SJSA1 (cell line): ENCODE data around the gene ALKBH7. TPM values are rescaled to one million over a fixed set of nuclear protein-coding genes. Genes with fewer than 3 reads are reported as not detected.
"Not testable (repeated sequence)": the region's sequence is repeated elsewhere in the genome, so short reads cannot be mapped to it uniquely, and the experiment has no call there.

Source experiments
- DNase-seq, 2 experiments: peaks; one replicate each; pipeline ENCODE4 v3.0.0-alpha.2; 2015 to 2020; ENCODE audit warnings: low spot score in 2 of 2, low read depth in 1 of 2
- H3K27ac ChIP-seq: fragments of 250-450 bp; sonication (Bioruptor Pico); 2 replicates; pipeline ENCODE4 v1.5.1; 2020; ENCODE audit warnings: mild to moderate bottlenecking, moderate library complexity
- H3K27me3 ChIP-seq: fragments of 250-450 bp; sonication (Bioruptor Pico); replicated peaks from 2 replicates; pipeline ENCODE4 v1.5.1; 2020; ENCODE audit warnings: mild to moderate bottlenecking, moderate library complexity
- H3K36me3 ChIP-seq: fragments of 250-450 bp; sonication (Bioruptor Pico); 2 replicates; pipeline ENCODE4 v1.5.1; 2020; ENCODE audit warnings: mild to moderate bottlenecking
- H3K4me1 ChIP-seq: fragments of 250-450 bp; sonication (Bioruptor Pico); replicated peaks from 2 replicates; pipeline ENCODE4 v1.6.1; 2021; ENCODE audit warnings: mild to moderate bottlenecking
- H3K4me3 ChIP-seq: fragments of 250-450 bp; sonication (Bioruptor Pico); 2 replicates; pipeline ENCODE4 v1.5.1; 2020; ENCODE audit warnings: mild to moderate bottlenecking
- H3K9me3 ChIP-seq: fragments of 250-450 bp; sonication (Bioruptor Pico); replicated peaks from 2 replicates; pipeline ENCODE4 v1.5.1; 2020; ENCODE audit warnings: mild to moderate bottlenecking
- total RNA-seq: library from RNA; depleted of rRNA; stranded (reverse); fragments of >200 nt; shearing (Covaris generic); gene quantifications from 2 replicates; pipeline ENCODE4 v1.2.3, GENCODE V29; 2014

ALKBH7 gene
- total RNA-seq, 1 experiment from 2014 or later = 24.0 TPM

GRCh38 chr19:6355321-6356040, 17.1 kb upstream of the ALKBH7 start:
- H3K4me3 ChIP-seq, H3K27ac ChIP-seq, H3K9me3 ChIP-seq, H3K27me3 ChIP-seq, H3K36me3 ChIP-seq, H3K4me1 ChIP-seq, DNase-seq: not testable (repeated sequence)

- no peaks in the 10 kb centered on the region for H3K27me3 ChIP-seq
- peaks cover 4% of the 10 kb centered on the region; the same call in 1 of the 2 replicates for H3K4me1 ChIP-seq
- peaks cover 4% of the 10 kb centered on the region for H3K36me3 ChIP-seq
- DNase-seq = no peak
- no peaks in the 10 kb centered on the region; the same call in 1 of the 2 replicates for H3K9me3 ChIP-seq
- H3K27ac ChIP-seq = no peak overlapping the region
- no peak overlapping the region for H3K4me3 ChIP-seq
These were observed 15.4 kb upstream of the ALKBH7 start for GRCh38 chr19:6357174-6357573.

- H3K9me3 ChIP-seq = no peaks in the 10 kb centered on the region; the same call in 1 of the 2 replicates
- H3K36me3 ChIP-seq = peaks cover 9% of the 10 kb centered on the region
- H3K4me1 ChIP-seq = peaks cover 11% of the 10 kb centered on the region
- no peak overlapping the region for H3K27ac ChIP-seq
- no peak overlapping the region for H3K4me3 ChIP-seq
- DNase-seq = no peak
- H3K27me3 ChIP-seq = no peaks in the 10 kb centered on the region
These were observed 14.6 kb upstream of the ALKBH7 start for GRCh38 chr19:6358003-6358402.

- H3K4me3 ChIP-seq = no peak overlapping the region
- H3K27ac ChIP-seq = no peak overlapping the region
- H3K9me3 ChIP-seq = no peaks in the 10 kb centered on the region; the same call in 1 of the 2 replicates
- DNase-seq = no peak
- H3K36me3 ChIP-seq = peaks cover 21% of the 10 kb centered on the region
- H3K4me1 ChIP-seq = peaks cover 11% of the 10 kb centered on the region
- H3K27me3 ChIP-seq = no peaks in the 10 kb centered on the region
These were observed 12.8 kb upstream of the ALKBH7 start for GRCh38 chr19:6359568-6360341.

- Histone ChIP-seq H3K36me3 (peaks cover 28% of the 10 kb centered on the region), H3K4me1 (peaks cover 11% of the 10 kb centered on the region)
- H3K27ac ChIP-seq, DNase-seq, H3K4me3 ChIP-seq, H3K27me3 ChIP-seq, H3K9me3 ChIP-seq: not testable (repeated sequence)
These were observed 12.1 kb upstream of the ALKBH7 start for GRCh38 chr19:6360445-6360844.

- H3K27ac ChIP-seq, H3K9me3 ChIP-seq, DNase-seq, H3K27me3 ChIP-seq: not testable (repeated sequence)
- Histone ChIP-seq H3K4me3 (peak overlapping the region; percentile 89), H3K4me1 (peaks cover 11% of the 10 kb centered on the region), H3K36me3 (peaks cover 29% of the 10 kb centered on the region)
These were observed 11.8 kb upstream of the ALKBH7 start for GRCh38 chr19:6360857-6361216.

- Histone ChIP-seq H3K27ac (peak overlapping the region; percentile 75), H3K36me3 (peaks cover 41% of the 10 kb centered on the region), H3K9me3 (no peaks in the 10 kb centered on the region; the same call in 1 of the 2 replicates), H3K27me3 (no peaks in the 10 kb centered on the region), H3K4me1 (peaks cover 11% of the 10 kb centered on the region), H3K4me3 (peak overlapping the region; percentile 89)
- DNase-seq = no peak
These were observed 10.6 kb upstream of the ALKBH7 start for GRCh38 chr19:6362027-6362350.

GRCh38 chr19:6362351-6362801, 10.2 kb upstream of the ALKBH7 start:
- Histone ChIP-seq H3K9me3 (no peaks in the 10 kb centered on the region; the same call in 1 of the 2 replicates), H3K36me3 (peaks cover 44% of the 10 kb centered on the region), H3K27me3 (no peaks in the 10 kb centered on the region), H3K4me1 (peaks cover 11% of the 10 kb centered on the region), H3K27ac (no peak overlapping the region; the same call in 1 of the 2 replicates), H3K4me3 (peak overlapping the region; percentile 89)
- no peak for DNase-seq

GRCh38 chr19:6364353-6364752, 8.2 kb upstream of the ALKBH7 start:
- no peak overlapping the region for H3K4me3 ChIP-seq
- peaks cover 59% of the 10 kb centered on the region for H3K36me3 ChIP-seq
- H3K9me3 ChIP-seq = no peaks in the 10 kb centered on the region; the same call in 1 of the 2 replicates
- no peaks in the 10 kb centered on the region for H3K27me3 ChIP-seq
- H3K27ac ChIP-seq = no peak overlapping the region
- no peak for DNase-seq
- peaks cover 11% of the 10 kb centered on the region for H3K4me1 ChIP-seq

GRCh38 chr19:6373096-6373812, 660 bp downstream of the ALKBH7 start:
- peak; percentile 43 to 98 for DNase-seq
- no peaks in the 10 kb centered on the region for H3K9me3 ChIP-seq
- H3K36me3 ChIP-seq = peaks cover 12% of the 10 kb centered on the region

GRCh38 chr19:6373813-6374108, 1.2 kb downstream of the ALKBH7 start:
- Histone ChIP-seq H3K9me3 (no peaks in the 10 kb centered on the region), H3K27me3 (no peaks in the 10 kb centered on the region), H3K27ac (no peak overlapping the region), H3K4me3 (peak overlapping the region; percentile 79), H3K36me3 (peaks cover 9% of the 10 kb centered on the region), H3K4me1 (peaks cover 10% of the 10 kb centered on the region)
- DNase-seq = no peak

More at GRCh38 chr19:6373096-6373812, 660 bp downstream of the ALKBH7 start:
- Histone ChIP-seq H3K4me1 (peaks cover 10% of the 10 kb centered on the region), H3K4me3 (peak overlapping the region; percentile 79), H3K27ac (peak overlapping the region; percentile 57), H3K27me3 (no peaks in the 10 kb centered on the region)

- Histone ChIP-seq H3K27me3 (no peaks in the 10 kb centered on the region), H3K27ac (no peak overlapping the region), H3K4me3 (no peak overlapping the region; the same call in 1 of the 2 replicates), H3K36me3 (peaks cover 12% of the 10 kb centered on the region), H3K9me3 (no peaks in the 10 kb centered on the region), H3K4me1 (peaks cover 10% of the 10 kb centered on the region)
- DNase-seq = no peak
These were observed 1.6 kb downstream of the ALKBH7 start for GRCh38 chr19:6374161-6374709.

GRCh38 chr19:6374711-6375410, 2.3 kb downstream of the ALKBH7 start:
- DNase-seq = no peak
- Histone ChIP-seq H3K36me3 (peaks cover 16% of the 10 kb centered on the region), H3K9me3 (no peaks in the 10 kb centered on the region), H3K4me3 (no peak overlapping the region), H3K4me1 (peaks cover 10% of the 10 kb centered on the region), H3K27me3 (no peaks in the 10 kb centered on the region), H3K27ac (no peak overlapping the region)
